HCT116 (cell line): ENCODE data around the gene NXPH1. TPM values are rescaled to one million over a fixed set of nuclear protein-coding genes. Genes with fewer than 3 reads are reported as not detected.

Experiments used
- ATAC-seq: fragments of 200-7000 bp; cut with Tn5 transposase; 2 replicates; pipeline ENCODE4 v1.9.1; 2020; ENCODE audit warnings: mild to moderate bottlenecking, moderate library complexity
- BruUV-seq: library from RNA; stranded (reverse); fragments of 400-500 nt; replicated peaks from 2 replicates; lab custom pipeline; 2021; lab: Mats Ljungman, UMichigan
- CTCF ChIA-PET: fragments of 300-600 bp; sonication (Branson Sonifier 250); formaldehyde crosslinking; loops from one replicate; lab custom pipeline; 2021; ENCODE audit warnings: antibody characterized with exemption; lab: Charles Lee
- POLR2A ChIA-PET: fragments of 300-600, 350-600 bp; sonication (Branson Sonifier 250); formaldehyde crosslinking; loops from one replicate; lab custom pipeline; 2021; ENCODE audit warnings: antibody characterized with exemption; lab: Charles Lee
- RAD21 ChIA-PET, 2 experiments: fragments of 300-600 bp; sonication (Branson Sonifier 250); formaldehyde crosslinking; loops; one replicate each; lab custom pipeline; 2023; ENCODE audit warnings: low total read pairs in 2 of 2; ENCODE audit not compliant: uncharacterized antibody in 2 of 2, unreplicated experiment in 2 of 2, low non-redundant PET in 1 of 2; lab: Charles Lee
- DNase-seq: peaks from one replicate; pipeline ENCODE4 v3.0.0-alpha.2; 2010; ENCODE audit warnings: low read depth, low spot score
- H2AFZ ChIP-seq: fragments of 200-600 bp; shearing (Covaris generic), sonication (generic); 2 replicates; pipeline ENCODE4 v1.6.1; 2017; ENCODE audit warnings: low read depth, mixed run types, mixed read lengths, antibody characterized with exemption, low read length; ENCODE audit not compliant: poor library complexity, severe bottlenecking
- H3K27ac ChIP-seq: 2 replicates; pipeline ENCODE4 v1.5.1; 2012; ENCODE audit warnings: low read depth, low read length
- H3K27me3 ChIP-seq: fragments of 200-600 bp; sonication (generic); 2 replicates; pipeline ENCODE4 v1.6.1; 2016; ENCODE audit warnings: mixed run types, low read length, mixed read lengths; ENCODE audit not compliant: insufficient read depth
- H3K36me3 ChIP-seq, 2 experiments: fragments of 200-500 bp in 1 of 2; fragments of 200-600 bp in 1 of 2; sonication (Bioruptor generic) in 1 of 2; sonication (generic) in 1 of 2; 2 replicates each; pipeline versions ENCODE4 v1.5.1 to v1.6.1; 2014 to 2016; ENCODE audit warnings: low read length in 2 of 2, inconsistent platforms in 1 of 2, mixed read lengths in 1 of 2, mixed run types in 1 of 2; ENCODE audit not compliant: insufficient read depth in 2 of 2, control insufficient read depth in 1 of 2
- H3K4me1 ChIP-seq, 2 experiments: fragments of 200-600 bp in 1 of 2; sonication (generic) in 1 of 2; 2 replicates each; pipeline versions ENCODE4 v1.5.1 to v1.6.1; 2012 to 2017; ENCODE audit warnings: low read length in 2 of 2, inconsistent platforms in 1 of 2, mild to moderate bottlenecking in 1 of 2, mixed read lengths in 1 of 2, mixed run types in 1 of 2, moderate library complexity in 1 of 2; ENCODE audit not compliant: insufficient read depth in 2 of 2, control insufficient read depth in 1 of 2
- H3K4me2 ChIP-seq: fragments of 200-600 bp; sonication (generic); 2 replicates; pipeline ENCODE4 v1.6.1; 2017; ENCODE audit warnings: mixed run types, low read length, mixed read lengths
- H3K4me3 ChIP-seq, 2 experiments: fragments of 200-600 bp in 1 of 2; sonication (generic) in 1 of 2; replicated peaks in 1 of 2; 2 replicates each; pipeline ENCODE4 v1.5.1; 2011 to 2016; ENCODE audit warnings: low read length in 2 of 2, control low read depth in 1 of 2, low read depth in 1 of 2, mild to moderate bottlenecking in 1 of 2, mixed read lengths in 1 of 2, mixed run types in 1 of 2
- H3K79me2 ChIP-seq: fragments of 200-600 bp; sonication (generic); 2 replicates; pipeline ENCODE4 v1.6.1; 2017; ENCODE audit warnings: mild to moderate bottlenecking, mixed run types, low read length, moderate library complexity, mixed read lengths; ENCODE audit not compliant: insufficient read depth
- H3K9ac ChIP-seq: fragments of 200-600 bp; sonication (generic); 2 replicates; pipeline ENCODE4 v1.6.1; 2016; ENCODE audit warnings: low read length, mixed read lengths
- H3K9me2 ChIP-seq: fragments of 200-600 bp; sonication (generic), shearing (Covaris generic); 2 replicates; pipeline ENCODE4 v1.6.1; 2017; ENCODE audit warnings: mixed run types, mild to moderate bottlenecking, moderate library complexity; ENCODE audit not compliant: insufficient read depth
- H3K9me3 ChIP-seq, 2 experiments: fragments of 200-500 bp in 1 of 2; fragments of 200-600 bp in 1 of 2; sonication (Bioruptor generic) in 1 of 2; sonication (generic) in 1 of 2; 2 replicates each; pipeline ENCODE4 v1.6.1; 2014 to 2017; ENCODE audit warnings: low read length in 2 of 2, mixed read lengths in 2 of 2, inconsistent platforms in 1 of 2, low read depth in 1 of 2, mild to moderate bottlenecking in 1 of 2, mixed run types in 1 of 2, moderate library complexity in 1 of 2; ENCODE audit not compliant: control insufficient read depth in 1 of 2, insufficient read depth in 1 of 2
- H4K20me1 ChIP-seq: fragments of 200-600 bp; sonication (generic), shearing (Covaris generic); 2 replicates; pipeline ENCODE4 v1.6.1; 2017; ENCODE audit warnings: mixed run types, mild to moderate bottlenecking, moderate library complexity; ENCODE audit not compliant: insufficient read depth
- CEBPB ChIP-seq: IDR thresholded peaks from 2 replicates; pipeline ENCODE4 v1.6.1; 2012; ENCODE audit warnings: low read depth
- EZH2 ChIP-seq: fragments of 200-600 bp; sonication (generic); IDR thresholded peaks from 2 replicates; pipeline ENCODE4 v1.6.1; 2017; ENCODE audit warnings: antibody characterized with exemption, mixed run types
- FOSL1 ChIP-seq: IDR thresholded peaks from 2 replicates; pipeline ENCODE4 v1.6.1; 2012; ENCODE audit warnings: low read depth
- JUND ChIP-seq: IDR thresholded peaks from 2 replicates; pipeline ENCODE4 v1.6.1; 2012
- RAD21 ChIP-seq: IDR thresholded peaks from 2 replicates; pipeline ENCODE4 v1.6.1; 2012; ENCODE audit warnings: low read depth, mild to moderate bottlenecking
- SIN3A ChIP-seq: IDR thresholded peaks from 2 replicates; pipeline ENCODE4 v1.6.1; 2012; ENCODE audit warnings: low read depth
- SP1 ChIP-seq: IDR thresholded peaks from 2 replicates; pipeline ENCODE4 v1.6.1; 2012; ENCODE audit warnings: low read depth
- ZFX ChIP-seq: fragments of 450-650 bp; IDR thresholded peaks from 2 replicates; pipeline ENCODE4 v1.6.1; 2017
- intact Hi-C: fragments of 100-400 bp; cut with micrococcal nuclease; formaldehyde crosslinking; loops from 2 replicates; pipeline ENCODE4 v1.10.0; 2022
- total RNA-seq: library from RNA; stranded (reverse); gene quantifications from one replicate; pipeline ENCODE4 v1.2.1, GENCODE V29; 2021; ENCODE audit not compliant: unreplicated experiment
- TF ChIP-seq, protein P1 (sequence below): IDR thresholded peaks from 2 replicates; pipeline ENCODE4 v1.6.1; 2012
- TF ChIP-seq, protein P2 (sequence below), 3 experiments: fragments of 200-600 bp in 1 of 3; sonication (generic) in 1 of 3; IDR thresholded peaks in 2 of 3; conservative IDR thresholded peaks in 1 of 3; 2 replicates each; pipeline ENCODE4 v1.5.1; 2012 to 2017; ENCODE audit warnings: low read depth in 2 of 3, low read length in 2 of 3, antibody characterized with exemption in 1 of 3, borderline replicate concordance in 1 of 3, control low read depth in 1 of 3, mild to moderate bottlenecking in 1 of 3, mixed read lengths in 1 of 3, mixed run types in 1 of 3, moderate library complexity in 1 of 3; ENCODE audit not compliant: insufficient read depth in 1 of 3
- TF ChIP-seq, protein P3 (sequence below): IDR thresholded peaks from 2 replicates; pipeline ENCODE4 v1.6.1; 2011; ENCODE audit warnings: mild to moderate bottlenecking, low read length, moderate library complexity; ENCODE audit not compliant: insufficient replicate concordance; ENCODE audit errors: extremely low read depth

Gene NXPH1
- total RNA-seq, 1 experiment from 2014 or later: 0.17 TPM

DNA sequence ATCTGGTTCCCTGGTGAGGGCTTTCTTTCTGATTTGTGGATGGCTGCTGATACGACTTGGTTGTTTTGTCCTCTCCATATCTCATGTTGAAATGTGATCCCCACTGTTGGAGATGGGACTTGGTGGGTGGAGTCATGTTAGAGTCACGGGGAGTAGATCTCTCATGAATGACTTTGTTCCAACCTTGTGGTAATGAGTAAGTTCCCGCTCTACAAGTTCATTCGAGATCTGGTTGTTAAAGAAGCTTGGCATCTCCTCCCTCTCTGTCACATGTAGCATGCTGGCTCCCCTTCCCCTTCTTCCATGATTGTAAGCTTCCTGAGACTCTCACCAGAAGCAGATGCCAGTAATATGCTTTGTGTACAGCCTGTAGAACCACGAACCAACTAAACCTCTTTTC, 37.1 kb upstream of the NXPH1 start:
- H3K36me3 ChIP-seq: no peaks in the 10 kb centered on the region
- RAD21 ChIA-PET: no interaction called here
- CTCF ChIA-PET: no interaction called here
- no peaks in the 10 kb centered on the region for H3K4me1 ChIP-seq
- H3K9me3 ChIP-seq: no peaks in the 10 kb centered on the region
- no peak overlapping the region for H3K4me3 ChIP-seq
- H3K27ac ChIP-seq: no peak overlapping the region
- TF ChIP-seq SIN3A (no peak), FOSL1 (no peak), RAD21 (no peak), CEBPB (no peak)
- TF ChIP-seq, protein P1, sequence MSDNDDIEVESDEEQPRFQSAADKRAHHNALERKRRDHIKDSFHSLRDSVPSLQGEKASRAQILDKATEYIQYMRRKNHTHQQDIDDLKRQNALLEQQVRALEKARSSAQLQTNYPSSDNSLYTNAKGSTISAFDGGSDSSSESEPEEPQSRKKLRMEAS: no peak
- TF ChIP-seq, all 23 proteins: peak for 0
- Histone ChIP-seq H4K20me1 (no peaks in the 10 kb centered on the region), H3K4me2 (no peak overlapping the region), H3K27me3 (no peaks in the 10 kb centered on the region; the same call in 1 of the 2 replicates), H3K9me2 (no peaks in the 10 kb centered on the region), H3K9ac (no peak overlapping the region), H3K79me2 (no peaks in the 10 kb centered on the region), H2AFZ (no peak overlapping the region)
- ATAC-seq: no peak
- intact Hi-C loops: no loop called here
- POLR2A ChIA-PET: no interaction called here
- no TSS peak for BruUV-seq
- no peak for DNase-seq

DNA sequence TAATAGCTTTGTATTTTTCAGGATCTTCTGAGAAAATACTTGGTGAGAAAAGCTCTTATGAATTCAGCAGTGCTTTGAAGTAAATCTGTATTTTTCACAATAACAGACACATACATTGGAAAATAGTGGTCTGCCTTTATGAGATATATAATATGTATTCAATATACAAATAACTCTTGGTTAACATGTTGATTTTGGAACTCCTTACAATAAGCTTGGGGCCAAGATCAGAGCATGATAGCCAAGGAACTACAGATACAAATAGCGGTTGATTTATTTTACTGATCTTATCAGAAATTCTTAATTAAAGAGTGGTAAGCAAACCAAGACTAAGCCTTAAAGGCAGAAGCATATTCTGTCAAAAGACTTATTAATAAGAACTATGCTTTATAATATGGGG, 24.5 kb upstream of the NXPH1 start:
- Histone ChIP-seq H3K79me2 (no peaks in the 10 kb centered on the region), H3K4me1 (no peaks in the 10 kb centered on the region), H2AFZ (no peak overlapping the region), H3K4me3 (no peak overlapping the region), H3K36me3 (no peaks in the 10 kb centered on the region), H3K4me2 (no peak overlapping the region), H3K9me3 (no peaks in the 10 kb centered on the region), H3K9ac (no peak overlapping the region), H3K27ac (no peak overlapping the region), H4K20me1 (no peaks in the 10 kb centered on the region), H3K9me2 (no peaks in the 10 kb centered on the region), H3K27me3 (no peaks in the 10 kb centered on the region)
- ChIA-PET RAD21 (no interaction called here), CTCF (no interaction called here), POLR2A (no interaction called here)
- no peak for DNase-seq
- ATAC-seq: no peak
- intact Hi-C loops: no loop called here
- TF ChIP-seq SP1: no peak
- TF ChIP-seq, protein P2, sequence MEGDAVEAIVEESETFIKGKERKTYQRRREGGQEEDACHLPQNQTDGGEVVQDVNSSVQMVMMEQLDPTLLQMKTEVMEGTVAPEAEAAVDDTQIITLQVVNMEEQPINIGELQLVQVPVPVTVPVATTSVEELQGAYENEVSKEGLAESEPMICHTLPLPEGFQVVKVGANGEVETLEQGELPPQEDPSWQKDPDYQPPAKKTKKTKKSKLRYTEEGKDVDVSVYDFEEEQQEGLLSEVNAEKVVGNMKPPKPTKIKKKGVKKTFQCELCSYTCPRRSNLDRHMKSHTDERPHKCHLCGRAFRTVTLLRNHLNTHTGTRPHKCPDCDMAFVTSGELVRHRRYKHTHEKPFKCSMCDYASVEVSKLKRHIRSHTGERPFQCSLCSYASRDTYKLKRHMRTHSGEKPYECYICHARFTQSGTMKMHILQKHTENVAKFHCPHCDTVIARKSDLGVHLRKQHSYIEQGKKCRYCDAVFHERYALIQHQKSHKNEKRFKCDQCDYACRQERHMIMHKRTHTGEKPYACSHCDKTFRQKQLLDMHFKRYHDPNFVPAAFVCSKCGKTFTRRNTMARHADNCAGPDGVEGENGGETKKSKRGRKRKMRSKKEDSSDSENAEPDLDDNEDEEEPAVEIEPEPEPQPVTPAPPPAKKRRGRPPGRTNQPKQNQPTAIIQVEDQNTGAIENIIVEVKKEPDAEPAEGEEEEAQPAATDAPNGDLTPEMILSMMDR (IDR thresholded peaks at IDR 0.05 in 2 of 3, conservative IDR thresholded peaks at IDR 0.05 in 1 of 3; ENCODE audit: borderline replicate concordance in 1 of 3, insufficient read depth in 1 of 3, low read depth in 2 of 3, low read length in 2 of 3): no peak
- no peak for TF ChIP-seq CEBPB
- no peak for TF ChIP-seq JUND
- no peak for TF ChIP-seq ZFX
- no peak for TF ChIP-seq EZH2
- TF ChIP-seq, protein P3, sequence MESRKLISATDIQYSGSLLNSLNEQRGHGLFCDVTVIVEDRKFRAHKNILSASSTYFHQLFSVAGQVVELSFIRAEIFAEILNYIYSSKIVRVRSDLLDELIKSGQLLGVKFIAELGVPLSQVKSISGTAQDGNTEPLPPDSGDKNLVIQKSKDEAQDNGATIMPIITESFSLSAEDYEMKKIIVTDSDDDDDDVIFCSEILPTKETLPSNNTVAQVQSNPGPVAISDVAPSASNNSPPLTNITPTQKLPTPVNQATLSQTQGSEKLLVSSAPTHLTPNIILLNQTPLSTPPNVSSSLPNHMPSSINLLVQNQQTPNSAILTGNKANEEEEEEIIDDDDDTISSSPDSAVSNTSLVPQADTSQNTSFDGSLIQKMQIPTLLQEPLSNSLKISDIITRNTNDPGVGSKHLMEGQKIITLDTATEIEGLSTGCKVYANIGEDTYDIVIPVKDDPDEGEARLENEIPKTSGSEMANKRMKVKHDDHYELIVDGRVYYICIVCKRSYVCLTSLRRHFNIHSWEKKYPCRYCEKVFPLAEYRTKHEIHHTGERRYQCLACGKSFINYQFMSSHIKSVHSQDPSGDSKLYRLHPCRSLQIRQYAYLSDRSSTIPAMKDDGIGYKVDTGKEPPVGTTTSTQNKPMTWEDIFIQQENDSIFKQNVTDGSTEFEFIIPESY: no peak
- BruUV-seq: no TSS peak
